Ovary (tissue), 3 donors: ENCODE data around the gene NBEA.

Experiments
- EP300 ChIP-seq: sonication (generic); formaldehyde crosslinking; IDR thresholded peaks from one replicate; pipeline ENCODE4 v1.6.1; 2017; ENCODE audit warnings: antibody characterized with exemption
- POLR2A ChIP-seq: fragments of 450-650 bp; IDR thresholded peaks from one replicate; pipeline ENCODE4 v1.6.1; 2017; ENCODE audit warnings: antibody characterized with exemption, mild to moderate bottlenecking, moderate library complexity
- TF ChIP-seq, protein P1 (sequence below), 3 donors: fragments of 450-650 bp in 2 of 3; fragments of 200-600 bp in 1 of 3; IDR thresholded peaks; one replicate each; pipeline versions ENCODE4 v1.5.1 to v1.8.0; 2016 to 2022; ENCODE audit warnings: antibody characterized with exemption in 3 of 3, mild to moderate bottlenecking in 1 of 3
- donor health status: DM: no; HTN: no; CAD: no.

DNA sequence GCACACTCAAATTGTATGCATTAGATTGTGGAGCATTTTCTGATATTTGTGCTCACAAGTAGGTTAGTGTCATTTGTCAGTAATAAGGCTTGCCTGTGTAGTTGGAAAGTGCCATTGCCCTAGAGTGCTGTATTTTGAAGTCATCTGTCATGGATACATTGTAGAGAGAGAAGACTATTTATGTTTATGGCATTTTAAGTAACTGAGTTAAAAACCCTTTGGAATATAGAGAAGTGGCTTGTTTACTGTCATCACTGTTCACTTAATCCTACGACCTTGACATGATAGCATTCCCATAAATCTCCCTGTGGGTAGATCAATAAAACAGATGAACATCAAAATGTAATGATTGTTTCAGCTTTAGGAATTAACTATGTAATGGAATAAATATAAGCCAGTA, 423.8 kb downstream of the NBEA start:
- TF ChIP-seq, protein P1, sequence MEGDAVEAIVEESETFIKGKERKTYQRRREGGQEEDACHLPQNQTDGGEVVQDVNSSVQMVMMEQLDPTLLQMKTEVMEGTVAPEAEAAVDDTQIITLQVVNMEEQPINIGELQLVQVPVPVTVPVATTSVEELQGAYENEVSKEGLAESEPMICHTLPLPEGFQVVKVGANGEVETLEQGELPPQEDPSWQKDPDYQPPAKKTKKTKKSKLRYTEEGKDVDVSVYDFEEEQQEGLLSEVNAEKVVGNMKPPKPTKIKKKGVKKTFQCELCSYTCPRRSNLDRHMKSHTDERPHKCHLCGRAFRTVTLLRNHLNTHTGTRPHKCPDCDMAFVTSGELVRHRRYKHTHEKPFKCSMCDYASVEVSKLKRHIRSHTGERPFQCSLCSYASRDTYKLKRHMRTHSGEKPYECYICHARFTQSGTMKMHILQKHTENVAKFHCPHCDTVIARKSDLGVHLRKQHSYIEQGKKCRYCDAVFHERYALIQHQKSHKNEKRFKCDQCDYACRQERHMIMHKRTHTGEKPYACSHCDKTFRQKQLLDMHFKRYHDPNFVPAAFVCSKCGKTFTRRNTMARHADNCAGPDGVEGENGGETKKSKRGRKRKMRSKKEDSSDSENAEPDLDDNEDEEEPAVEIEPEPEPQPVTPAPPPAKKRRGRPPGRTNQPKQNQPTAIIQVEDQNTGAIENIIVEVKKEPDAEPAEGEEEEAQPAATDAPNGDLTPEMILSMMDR (IDR thresholded peaks at IDR 0.05) = no peak
- TF ChIP-seq POLR2A (no peak), EP300 (no peak)
